ENCODE results near the gene VPS54. TPM values are rescaled to one million over a fixed set of nuclear protein-coding genes. Genes with fewer than 3 reads are reported as not detected.
A peak's percentile ranks its signal among the peaks of the same experiment; 100 is the strongest.

VPS54 gene
- total RNA-seq, 1 donor, result 18.8 TPM

GRCh38 chr2:64021578-64021977, 2.4 kb upstream of the VPS54 start:
- H3K4me3 ChIP-seq (ENCODE audit: insufficient read depth, low read length), result no peak overlapping the region
- DNase-seq (ENCODE audit: insufficient read length, low spot score, missing footprints), result no peak
- no peaks in the 10 kb centered on the region for H3K36me3 ChIP-seq (ENCODE audit: insufficient read depth, low read length)
- peak overlapping the region; percentile 50 for H3K4me2 ChIP-seq (ENCODE audit: insufficient read depth, low read length)
- H2AFZ ChIP-seq (ENCODE audit: low read length), result peak overlapping the region; percentile 62
- H3K9me3 ChIP-seq (ENCODE audit: low read depth, low read length), result no peaks in the 10 kb centered on the region
- H3K4me1 ChIP-seq (ENCODE audit: insufficient read depth, low read length), result peaks cover 9% of the 10 kb centered on the region
- H3K27ac ChIP-seq (ENCODE audit: low read depth, low read length), result no peak overlapping the region
- H3K27me3 ChIP-seq (ENCODE audit: insufficient read depth, low read length), result no peaks in the 10 kb centered on the region
- peaks cover 26% of the 10 kb centered on the region for H3K79me2 ChIP-seq (ENCODE audit: insufficient read depth, low read length)
- no peak for TF ChIP-seq CTCF (IDR thresholded peaks at IDR 0.05; ENCODE audit: extremely low read depth, low read depth, low read length)
- peaks cover 8% of the 10 kb centered on the region for H4K20me1 ChIP-seq (ENCODE audit: insufficient read depth, low read length)

- peak overlapping the region; percentile 98 for H2AFZ ChIP-seq (ENCODE audit: low read length)
- peaks cover 22% of the 10 kb centered on the region for H4K20me1 ChIP-seq (ENCODE audit: insufficient read depth, low read length)
- peaks cover 41% of the 10 kb centered on the region for H3K79me2 ChIP-seq (ENCODE audit: insufficient read depth, low read length)
- no peaks in the 10 kb centered on the region for H3K9me3 ChIP-seq (ENCODE audit: low read depth, low read length)
- H3K4me1 ChIP-seq (ENCODE audit: insufficient read depth, low read length), result peaks cover 9% of the 10 kb centered on the region
- peak overlapping the region; percentile 87 for H3K4me2 ChIP-seq (ENCODE audit: insufficient read depth, low read length)
- TF ChIP-seq CTCF (IDR thresholded peaks at IDR 0.05; ENCODE audit: extremely low read depth, low read depth, low read length), result no peak
- H3K36me3 ChIP-seq (ENCODE audit: insufficient read depth, low read length), result no peaks in the 10 kb centered on the region
- no peaks in the 10 kb centered on the region for H3K27me3 ChIP-seq (ENCODE audit: insufficient read depth, low read length)
- peak; percentile 30 for DNase-seq (ENCODE audit: insufficient read length, low spot score, missing footprints)
- peak overlapping the region; percentile 82 for H3K4me3 ChIP-seq (ENCODE audit: insufficient read depth, low read length)
- peak overlapping the region; percentile 89 for H3K27ac ChIP-seq (ENCODE audit: low read depth, low read length)
Measured at GRCh38 chr2:64019975-64020528, 824 bp upstream of the VPS54 start.

- peaks cover 9% of the 10 kb centered on the region for H3K4me1 ChIP-seq (ENCODE audit: insufficient read depth, low read length)
- peak overlapping the region; percentile 98 for H2AFZ ChIP-seq (ENCODE audit: low read length)
- H3K27me3 ChIP-seq (ENCODE audit: insufficient read depth, low read length), result no peaks in the 10 kb centered on the region
- peak overlapping the region; percentile 89 for H3K27ac ChIP-seq (ENCODE audit: low read depth, low read length)
- no peak for TF ChIP-seq CTCF (IDR thresholded peaks at IDR 0.05; ENCODE audit: extremely low read depth, low read depth, low read length)
- DNase-seq (ENCODE audit: insufficient read length, low spot score, missing footprints), result no peak
- peaks cover 54% of the 10 kb centered on the region for H3K79me2 ChIP-seq (ENCODE audit: insufficient read depth, low read length)
- no peaks in the 10 kb centered on the region for H3K36me3 ChIP-seq (ENCODE audit: insufficient read depth, low read length)
- H3K4me3 ChIP-seq (ENCODE audit: insufficient read depth, low read length), result peak overlapping the region; percentile 82
- H3K9me3 ChIP-seq (ENCODE audit: low read depth, low read length), result no peaks in the 10 kb centered on the region
- peaks cover 30% of the 10 kb centered on the region for H4K20me1 ChIP-seq (ENCODE audit: insufficient read depth, low read length)
- peak overlapping the region; percentile 81 for H3K4me2 ChIP-seq (ENCODE audit: insufficient read depth, low read length)
Measured at GRCh38 chr2:64018701-64019082, 536 bp downstream of the VPS54 start.

- peak overlapping the region; percentile 89 for H3K27ac ChIP-seq (ENCODE audit: low read depth, low read length)
- H3K4me1 ChIP-seq (ENCODE audit: insufficient read depth, low read length), result peaks cover 9% of the 10 kb centered on the region
- no peaks in the 10 kb centered on the region for H3K9me3 ChIP-seq (ENCODE audit: low read depth, low read length)
- H2AFZ ChIP-seq (ENCODE audit: low read length), result peak overlapping the region; percentile 73
- H3K27me3 ChIP-seq (ENCODE audit: insufficient read depth, low read length), result no peaks in the 10 kb centered on the region
- peak; percentile 82 for DNase-seq (ENCODE audit: insufficient read length, low spot score, missing footprints)
- H3K36me3 ChIP-seq (ENCODE audit: insufficient read depth, low read length), result no peaks in the 10 kb centered on the region
- no peak for TF ChIP-seq CTCF (IDR thresholded peaks at IDR 0.05; ENCODE audit: extremely low read depth, low read depth, low read length)
- peak overlapping the region; percentile 82 for H3K4me3 ChIP-seq (ENCODE audit: insufficient read depth, low read length)
- H3K79me2 ChIP-seq (ENCODE audit: insufficient read depth, low read length), result peaks cover 58% of the 10 kb centered on the region
- peaks cover 35% of the 10 kb centered on the region for H4K20me1 ChIP-seq (ENCODE audit: insufficient read depth, low read length)
- H3K4me2 ChIP-seq (ENCODE audit: insufficient read depth, low read length), result peak overlapping the region; percentile 81
Measured at GRCh38 chr2:64017811-64018700, 1.2 kb downstream of the VPS54 start.

All from osteoblast (primary cell).